ENCODE data around the gene IRF2BPL.

Gene IRF2BPL

GRCh38 chr14:77062261-77062660 lies 33.8 kb upstream of the IRF2BPL start:
- Histone ChIP-seq H3K27ac (ENCODE audit: low read depth, low read length, poor library complexity, severe bottlenecking) (no peak overlapping the region), H3K79me2 (ENCODE audit: insufficient read depth, low read length) (no peaks in the 10 kb centered on the region), H3K9me2 (ENCODE audit: low read depth, low read length) (no peaks in the 10 kb centered on the region), H3K36me3 (ENCODE audit: insufficient read depth, low read length) (no peaks in the 10 kb centered on the region), H3F3A (ENCODE audit: insufficient read depth, low read length) (no peaks in the 10 kb centered on the region), H3K4me1 (ENCODE audit: insufficient read depth, low read length, severe bottlenecking) (peaks cover 4% of the 10 kb centered on the region), H3K9ac (ENCODE audit: low read length) (no peak overlapping the region), H3K4me3 (ENCODE audit: low read depth, low read length, poor library complexity, severe bottlenecking) (no peak overlapping the region), H3K27me3 (ENCODE audit: insufficient read depth, low read length) (peaks cover 6% of the 10 kb centered on the region; the same call in 1 of the 2 replicates), H3K4me2 (ENCODE audit: low read length) (no peak overlapping the region), H3K9me3 (ENCODE audit: low read length) (no peaks in the 10 kb centered on the region), H2AFZ (ENCODE audit: low read length) (no peak overlapping the region), H4K20me1 (ENCODE audit: insufficient read depth, low read length) (no peaks in the 10 kb centered on the region)
- TF ChIP-seq CTCF (IDR thresholded peaks at IDR 0.05; ENCODE audit: low read length) = no peak
- no peak for TF ChIP-seq EZH2 (IDR thresholded peaks at IDR 0.05; ENCODE audit: borderline replicate concordance, low read length)

- Histone ChIP-seq H4K20me1 (ENCODE audit: insufficient read depth, low read length) (no peaks in the 10 kb centered on the region), H2AFZ (ENCODE audit: low read length) (no peak overlapping the region), H3K4me2 (ENCODE audit: low read length) (no peak overlapping the region), H3K79me2 (ENCODE audit: insufficient read depth, low read length) (no peaks in the 10 kb centered on the region), H3F3A (ENCODE audit: insufficient read depth, low read length) (no peaks in the 10 kb centered on the region), H3K9ac (ENCODE audit: low read length) (no peak overlapping the region), H3K4me3 (ENCODE audit: low read depth, low read length, poor library complexity, severe bottlenecking) (no peak overlapping the region), H3K9me3 (ENCODE audit: low read length) (no peaks in the 10 kb centered on the region), H3K36me3 (ENCODE audit: insufficient read depth, low read length) (no peaks in the 10 kb centered on the region), H3K4me1 (ENCODE audit: insufficient read depth, low read length, severe bottlenecking) (peaks cover 4% of the 10 kb centered on the region), H3K27ac (ENCODE audit: low read depth, low read length, poor library complexity, severe bottlenecking) (no peak overlapping the region), H3K9me2 (ENCODE audit: low read depth, low read length) (no peaks in the 10 kb centered on the region), H3K27me3 (ENCODE audit: insufficient read depth, low read length) (peaks cover 4% of the 10 kb centered on the region; the same call in 1 of the 2 replicates)
- TF ChIP-seq CTCF (IDR thresholded peaks at IDR 0.05; ENCODE audit: low read length) (no peak), EZH2 (IDR thresholded peaks at IDR 0.05; ENCODE audit: borderline replicate concordance, low read length) (no peak)
These were observed 33.2 kb upstream of the IRF2BPL start for GRCh38 chr14:77061630-77062257.

- Histone ChIP-seq H3F3A (ENCODE audit: insufficient read depth, low read length) (no peaks in the 10 kb centered on the region), H3K79me2 (ENCODE audit: insufficient read depth, low read length) (no peaks in the 10 kb centered on the region), H3K27ac (ENCODE audit: low read depth, low read length, poor library complexity, severe bottlenecking) (no peak overlapping the region), H3K9me2 (ENCODE audit: low read depth, low read length) (no peaks in the 10 kb centered on the region), H4K20me1 (ENCODE audit: insufficient read depth, low read length) (no peaks in the 10 kb centered on the region), H2AFZ (ENCODE audit: low read length) (no peak overlapping the region), H3K9ac (ENCODE audit: low read length) (no peak overlapping the region), H3K4me1 (ENCODE audit: insufficient read depth, low read length, severe bottlenecking) (no peaks in the 10 kb centered on the region), H3K4me2 (ENCODE audit: low read length) (no peak overlapping the region), H3K4me3 (ENCODE audit: low read depth, low read length, poor library complexity, severe bottlenecking) (no peak overlapping the region), H3K36me3 (ENCODE audit: insufficient read depth, low read length) (no peaks in the 10 kb centered on the region), H3K27me3 (ENCODE audit: insufficient read depth, low read length) (peaks cover 3% of the 10 kb centered on the region; the same call in 1 of the 2 replicates), H3K9me3 (ENCODE audit: low read length) (no peaks in the 10 kb centered on the region)
- TF ChIP-seq EZH2 (IDR thresholded peaks at IDR 0.05; ENCODE audit: borderline replicate concordance, low read length) (no peak), CTCF (IDR thresholded peaks at IDR 0.05; ENCODE audit: low read length) (0 out of 2 replicates have a peak, but pooled peaks have one; percentile 10)
These were observed 30.9 kb upstream of the IRF2BPL start for GRCh38 chr14:77059276-77059915.
